Measurements from ENCODE around the gene ACOT13.

- no peak for TF ChIP-seq CTCF (conservative IDR thresholded peaks at IDR 0.05)
- TF ChIP-seq ZFX (IDR thresholded peaks at IDR 0.05), result no peak
Observed at GRCh38 chr6:24743944-24744335, 77.1 kb downstream of the ACOT13 start.

Data from C4-2B (cell line).